NCI-H345 (cell line): ENCODE data around the gene TSSK6.

Experiments used
- DNase-seq: peaks from one replicate; lab custom pipeline; 2025; lab: John Stamatoyannopoulos, UW

The TSSK6 gene

DNA sequence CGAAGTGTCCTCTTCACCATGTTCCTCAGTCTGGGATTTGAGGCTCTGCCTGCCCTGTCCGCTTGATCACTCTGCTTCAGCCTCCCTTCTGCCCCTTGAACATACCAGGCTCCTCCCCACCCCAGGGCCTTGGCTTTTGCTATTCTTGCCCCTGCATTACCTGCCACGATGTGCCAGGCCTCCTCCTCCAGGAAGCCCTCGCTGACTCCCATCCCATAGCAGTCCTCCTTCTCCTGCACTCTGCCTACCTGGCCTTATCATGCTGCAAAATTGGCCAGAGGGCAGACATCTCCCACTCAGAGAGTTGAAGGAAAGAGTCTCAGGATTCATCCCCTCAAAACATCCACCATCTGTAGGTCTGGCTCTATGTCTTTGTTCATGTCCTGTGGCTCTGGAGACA lies 15.5 kb upstream of the TSSK6 start:
- no peak for DNase-seq

GRCh38 chr19:19530423-19530804 lies 15.1 kb upstream of the TSSK6 start:
- no peak for DNase-seq

- no peak for DNase-seq
These were observed 14.6 kb upstream of the TSSK6 start for GRCh38 chr19:19529783-19530422.

DNA sequence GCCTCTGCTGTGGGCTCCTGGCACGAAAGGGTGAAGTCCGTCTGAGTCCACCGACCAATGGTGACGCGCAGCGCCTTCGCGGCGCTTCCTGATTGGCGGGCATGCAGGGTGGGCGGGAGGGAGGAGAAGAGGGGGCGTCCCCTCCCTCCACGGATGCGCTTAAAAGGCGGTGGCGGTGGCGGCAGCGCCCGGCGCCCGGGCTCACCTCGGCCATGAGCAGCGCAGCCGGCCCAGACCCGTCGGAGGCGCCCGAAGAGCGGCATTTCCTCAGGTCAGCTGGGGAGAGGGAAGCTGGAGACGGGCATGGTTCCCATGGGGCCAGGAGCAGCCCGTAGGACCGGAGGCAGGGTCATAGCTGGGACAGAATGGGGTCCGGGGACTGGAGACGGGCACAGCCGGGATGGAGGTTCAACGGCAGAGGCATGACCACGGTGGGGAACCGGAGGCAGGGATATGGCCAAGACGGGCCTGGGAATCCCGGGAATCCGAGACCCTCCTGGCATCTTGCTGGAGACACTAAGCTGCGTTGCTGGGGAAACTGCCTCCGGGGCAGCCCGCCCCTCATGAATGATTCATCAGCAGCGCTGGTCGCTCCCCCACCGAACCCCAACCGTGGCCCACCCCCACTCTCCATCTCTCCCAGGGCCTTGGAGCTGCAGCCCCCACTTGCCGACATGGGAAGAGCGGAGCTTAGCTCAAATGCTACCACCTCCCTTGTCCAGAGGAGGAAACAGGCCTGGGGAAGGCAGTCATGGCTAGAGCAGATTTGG lies 13.6 kb upstream of the TSSK6 start, which contains the start of gene YJEFN3:
YJEFN3 (plus strand) TSS at position 191 of the 770 bp plus-strand sequence; CDS start at position 213, 22 bp downstream.
- no peak for DNase-seq

DNA sequence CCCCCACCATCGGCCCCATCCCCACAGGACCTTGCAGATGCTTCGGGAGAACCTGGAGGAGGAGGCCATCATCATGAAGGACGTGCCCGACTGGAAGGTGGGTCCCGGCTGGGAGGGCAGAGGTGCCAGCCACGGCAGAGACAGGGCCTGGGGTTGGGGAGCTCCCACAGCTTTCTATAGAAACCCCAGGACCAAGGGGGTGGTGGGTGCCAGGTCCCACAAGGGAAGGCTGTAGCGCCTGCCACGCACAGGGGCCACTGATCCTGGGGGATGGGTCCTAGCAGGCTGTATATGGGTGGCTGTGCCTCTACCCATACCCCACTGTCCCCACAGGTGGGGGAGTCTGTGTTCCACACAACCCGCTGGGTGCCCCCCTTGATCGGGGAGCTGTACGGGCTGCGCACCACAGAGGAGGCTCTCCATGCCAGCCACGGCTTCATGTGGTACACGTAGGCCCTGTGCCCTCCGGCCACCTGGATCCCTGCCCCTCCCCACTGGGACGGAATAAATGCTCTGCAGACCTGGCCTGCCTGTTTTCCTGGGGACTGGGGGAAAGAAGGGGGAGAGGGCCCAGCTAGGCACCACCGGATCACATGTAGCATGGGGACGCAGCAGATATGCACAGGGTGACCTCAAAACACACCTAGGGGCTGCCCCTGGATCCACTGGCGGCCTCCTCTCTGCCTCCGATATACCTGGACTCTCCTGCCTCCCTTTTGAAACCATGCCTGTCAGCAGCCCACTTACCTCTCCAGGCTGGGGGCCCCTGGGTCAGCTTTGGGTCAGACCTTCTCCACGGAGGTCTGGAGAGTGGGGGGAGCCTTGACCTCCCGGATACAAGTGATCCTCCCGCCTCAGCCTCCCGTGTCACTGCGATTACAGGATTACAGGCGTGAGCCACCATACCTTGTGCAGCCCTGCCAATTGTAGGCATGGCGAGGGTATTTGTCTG lies 12.6 kb upstream of the TSSK6 start:
- no peak for DNase-seq

- DNase-seq = no peak
These were observed 12.0 kb upstream of the TSSK6 start for GRCh38 chr19:19527371-19527656.

GRCh38 chr19:19526581-19527370 lies 11.4 kb upstream of the TSSK6 start:
- DNase-seq = no peak

- no peak for DNase-seq
These were observed 10.4 kb upstream of the TSSK6 start for GRCh38 chr19:19525611-19526380.

DNA sequence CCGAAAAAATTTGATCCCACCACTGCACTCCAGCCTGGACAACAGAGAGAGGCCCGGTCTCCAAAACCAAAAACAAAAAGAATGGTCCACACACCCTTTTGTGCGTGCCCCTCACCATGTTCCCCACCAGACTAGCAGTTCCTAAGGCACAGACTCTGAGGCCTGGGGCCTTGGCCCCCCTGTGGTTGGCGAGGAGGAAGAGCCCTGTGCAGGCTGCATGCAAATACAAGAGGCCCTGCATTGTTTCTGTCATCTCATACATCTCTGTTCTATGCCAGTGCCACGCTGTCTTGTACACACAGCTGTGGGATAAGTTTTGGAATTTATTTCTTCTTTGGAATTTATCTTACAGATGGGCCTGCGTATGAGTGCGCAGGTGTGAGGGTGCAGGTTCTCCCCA lies 8.7 kb upstream of the TSSK6 start:
- no peak for DNase-seq

GRCh38 chr19:19523177-19523576 lies 7.8 kb upstream of the TSSK6 start:
- DNase-seq = no peak

- DNase-seq = no peak
These were observed 5.6 kb upstream of the TSSK6 start for GRCh38 chr19:19520989-19521388.

DNA sequence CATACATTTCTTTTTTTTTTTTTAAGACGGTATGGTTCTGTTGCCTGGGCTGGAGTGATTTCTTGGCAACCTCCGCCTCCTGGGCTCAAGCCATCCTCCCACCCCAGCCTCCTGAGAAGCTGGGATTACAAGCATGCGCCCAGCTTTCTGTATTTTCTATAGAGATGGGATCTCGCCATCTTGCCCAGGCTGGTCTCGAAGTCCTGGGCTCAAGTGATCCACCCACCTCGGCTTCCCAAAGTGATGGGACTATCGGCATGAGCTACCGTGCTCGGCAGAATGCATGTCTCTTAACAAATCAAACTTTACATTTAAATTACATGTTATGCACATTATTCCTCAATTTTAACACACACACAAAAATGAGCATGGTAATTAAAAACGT lies 1.9 kb upstream of the TSSK6 start:
- no peak for DNase-seq

DNA sequence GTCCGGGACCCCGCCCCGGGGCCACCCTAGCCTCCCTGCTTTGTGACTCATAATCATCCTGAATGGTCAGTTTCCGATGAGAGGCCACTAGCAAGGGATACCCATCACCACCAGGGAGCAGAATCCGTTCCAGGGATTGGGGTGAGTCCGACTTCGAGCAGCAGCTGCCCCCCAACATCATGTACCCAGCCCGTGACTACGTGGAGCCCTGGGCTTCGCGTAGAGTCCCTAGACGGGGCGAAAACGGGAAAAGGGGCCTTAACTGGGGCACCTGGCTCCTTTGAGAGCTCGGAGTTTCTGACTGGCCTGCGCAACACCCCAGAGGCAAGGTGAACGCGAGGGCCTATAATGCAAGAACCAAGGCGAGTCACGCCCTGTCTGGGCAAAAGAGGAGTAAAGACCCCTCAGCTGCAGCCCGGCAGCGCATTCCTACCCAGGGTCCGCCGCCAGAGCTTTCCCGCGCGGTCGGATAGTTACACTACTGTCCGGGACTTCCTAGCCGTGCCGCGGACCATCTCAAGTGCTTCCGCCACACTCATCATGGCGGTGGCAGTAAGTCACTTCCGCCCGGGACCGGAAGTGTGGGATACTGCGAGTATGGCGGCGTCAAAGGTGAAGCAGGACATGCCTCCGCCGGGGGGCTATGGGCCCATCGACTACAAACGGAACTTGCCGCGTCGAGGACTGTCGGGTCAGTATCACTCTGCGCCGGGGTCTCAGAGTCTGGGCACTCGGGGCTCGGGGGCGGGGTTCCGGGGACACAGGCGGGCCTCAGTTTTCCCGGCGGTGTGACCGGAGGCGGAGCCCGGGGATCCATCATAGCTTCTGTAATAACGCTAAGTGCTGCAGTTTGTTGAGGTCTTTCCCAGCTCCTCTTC lies 533 bp upstream of the TSSK6 start, which contains the start of gene NDUFA13:
NDUFA13 (plus strand) TSS at position 584 of the 878 bp plus-strand sequence; CDS start at position 598, 14 bp downstream.
- DNase-seq = peak; percentile 85

- no peak for DNase-seq
These were observed 1.1 kb downstream of the TSSK6 start for GRCh38 chr19:19514215-19514657.

DNA sequence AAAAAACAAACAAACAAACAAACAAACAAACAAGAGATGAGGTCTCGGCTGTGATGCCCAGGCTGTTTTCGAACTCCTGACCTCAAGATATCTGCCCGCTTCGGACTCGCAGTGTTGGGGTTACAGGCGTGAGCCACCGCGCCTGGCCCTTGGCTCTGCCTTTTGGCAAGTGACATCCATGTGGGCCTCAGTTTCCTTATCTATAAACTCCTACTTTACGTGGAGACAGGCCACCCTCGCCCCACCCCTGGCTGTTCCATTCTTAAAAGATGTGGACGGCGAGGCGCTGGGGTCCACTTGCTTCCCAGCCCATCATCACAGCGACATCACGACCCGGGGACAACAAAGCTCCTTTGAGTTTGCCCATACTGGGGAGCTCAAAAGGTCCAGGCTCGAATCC lies 1.7 kb downstream of the TSSK6 start:
- DNase-seq = no peak

GRCh38 chr19:19510432-19510831 lies 4.9 kb downstream of the TSSK6 start:
- DNase-seq = no peak

- DNase-seq = no peak
These were observed 7.1 kb downstream of the TSSK6 start for GRCh38 chr19:19508217-19508616.

GRCh38 chr19:19507354-19507753 lies 8.0 kb downstream of the TSSK6 start:
- DNase-seq = no peak

DNA sequence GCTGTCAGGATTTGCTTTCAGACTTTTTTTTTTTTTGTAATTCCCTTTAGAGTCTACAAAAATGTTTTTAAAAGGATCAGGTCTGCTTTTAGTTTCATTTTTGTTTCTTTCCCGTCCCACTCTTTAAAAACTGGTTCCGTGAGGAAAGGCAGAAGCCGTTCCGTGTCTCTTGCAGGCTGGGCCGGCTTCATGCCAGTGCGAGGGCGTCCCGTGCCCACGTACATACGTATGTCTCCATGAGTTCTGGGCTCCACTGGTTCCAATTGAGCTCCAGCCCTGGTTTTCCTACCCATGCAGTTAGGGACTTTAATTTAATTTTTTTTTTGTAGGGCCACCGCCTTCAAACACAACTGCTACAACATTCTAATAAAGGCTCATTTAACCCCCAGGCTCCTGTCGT lies 8.8 kb downstream of the TSSK6 start:
- no peak for DNase-seq
